Suppressor macrophage treated with lipopolysaccharide for 4 hours (primary cell): ENCODE data around the gene C9orf43.

Experiments used
- DNase-seq: peaks from one replicate; pipeline ENCODE4 v3.0.0-alpha.2; 2020

C9orf43 gene

GRCh38 chr9:113471143-113471542, 60.6 kb downstream of the C9orf43 start:
- no peak for DNase-seq

DNA sequence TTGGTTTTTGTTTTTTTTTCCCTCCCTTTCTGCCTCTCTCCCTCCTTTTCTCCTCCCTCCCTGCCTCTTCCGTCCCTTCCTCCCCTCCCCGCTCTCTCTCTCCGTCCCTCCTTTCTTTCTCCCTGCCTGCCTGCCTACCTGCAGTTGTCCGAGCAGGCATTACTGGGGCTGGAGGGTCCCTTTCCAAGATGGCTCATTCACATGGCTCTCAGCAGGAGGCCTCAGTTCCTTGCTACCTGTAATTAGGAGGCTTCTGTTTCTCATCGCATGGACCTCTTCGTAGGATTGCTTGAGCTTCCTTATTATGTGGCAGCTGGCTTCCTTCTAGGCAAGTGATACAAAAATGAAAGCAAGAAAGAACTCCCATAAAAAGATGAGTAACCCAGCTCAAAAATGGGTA, 61.0 kb downstream of the C9orf43 start:
- DNase-seq = no peak

DNA sequence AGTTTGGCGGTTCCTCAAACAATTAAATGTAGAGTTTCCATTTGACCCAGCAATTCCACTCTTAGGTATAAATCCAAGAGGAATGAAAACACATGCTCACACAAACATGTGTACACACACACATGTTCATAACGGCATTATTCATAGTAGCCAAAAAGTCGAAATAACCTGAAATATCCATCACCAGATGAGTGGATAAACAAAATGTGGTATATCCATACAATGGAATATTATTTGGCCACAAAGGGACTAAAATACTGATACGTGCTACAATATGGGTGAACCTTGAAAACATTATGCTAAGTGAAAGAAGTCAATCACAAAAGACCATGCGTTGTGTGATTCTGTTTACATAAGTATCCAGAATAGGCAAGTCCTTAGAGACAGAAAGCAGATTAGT, 61.7 kb downstream of the C9orf43 start:
- no peak for DNase-seq

- DNase-seq = no peak
Measured at GRCh38 chr9:113474360-113475028, 63.9 kb downstream of the C9orf43 start.

GRCh38 chr9:113475031-113475430, 64.5 kb downstream of the C9orf43 start:
- no peak for DNase-seq

DNA sequence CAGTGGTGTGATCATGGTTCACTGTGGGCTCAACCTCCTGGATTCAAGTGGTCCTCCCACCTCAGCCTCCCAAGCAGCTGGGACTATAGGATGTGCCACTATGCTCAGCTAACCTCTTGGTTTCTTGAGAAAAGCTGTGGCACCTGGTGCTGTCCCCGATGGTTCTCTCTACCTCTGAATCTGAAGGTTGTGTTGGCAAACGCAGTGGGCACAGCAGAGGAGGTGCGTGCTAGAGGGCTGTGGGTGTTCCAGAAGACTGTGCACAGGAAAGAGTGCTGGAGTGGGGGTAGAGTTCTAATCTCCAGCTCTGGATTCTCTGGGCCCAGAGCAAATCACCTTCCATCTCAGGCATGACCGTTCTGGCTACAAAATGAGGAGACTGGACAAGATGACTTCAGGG, 65.4 kb downstream of the C9orf43 start:
- no peak for DNase-seq

DNA sequence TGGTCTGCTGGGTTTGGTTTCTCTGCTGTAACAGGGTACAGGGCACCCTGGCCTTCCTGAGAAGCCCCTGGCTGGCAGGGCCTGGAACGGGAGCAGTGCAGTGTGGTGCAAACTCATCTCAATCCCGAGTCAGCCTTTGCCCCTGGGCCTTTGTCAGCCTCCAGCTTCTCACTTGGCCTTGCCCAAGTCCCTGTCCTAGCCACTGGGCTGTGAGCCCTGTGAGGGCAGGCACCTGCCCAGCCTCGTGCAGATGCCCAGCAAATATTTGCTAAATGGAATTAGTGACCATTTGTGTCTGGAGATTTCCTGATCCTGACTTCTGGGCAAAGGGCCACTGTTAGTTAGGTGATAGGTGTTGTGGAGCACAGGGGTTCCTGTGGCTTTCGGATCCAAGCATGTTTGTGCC, 66.0 kb downstream of the C9orf43 start:
- no peak for DNase-seq

DNA sequence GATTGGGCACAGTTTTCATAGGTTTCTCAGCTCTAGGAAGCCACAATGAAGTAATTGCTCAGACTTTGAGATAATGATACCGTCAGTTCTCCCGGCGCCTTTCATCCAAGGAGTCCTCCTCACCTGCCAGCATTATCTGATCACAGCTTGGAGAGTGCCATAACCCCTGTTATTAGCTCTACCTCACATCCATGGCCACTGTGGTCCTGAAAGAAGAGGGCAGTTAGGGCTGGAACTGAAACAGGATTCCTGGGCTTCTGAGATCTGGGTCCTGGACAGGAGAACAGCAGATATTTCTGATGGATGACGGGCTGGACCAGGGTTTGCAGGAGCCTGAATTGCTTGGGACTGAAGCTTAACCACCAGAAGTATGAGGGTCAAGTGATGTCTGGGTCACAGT, 66.5 kb downstream of the C9orf43 start:
- no peak for DNase-seq

- DNase-seq = no peak
Measured at GRCh38 chr9:113477661-113478060, 67.1 kb downstream of the C9orf43 start.

- no peak for DNase-seq
Measured at GRCh38 chr9:113479174-113479621, 68.7 kb downstream of the C9orf43 start.
